HFFc6 (cell line): ENCODE data around the gene PLA2G3. TPM values are rescaled to one million over a fixed set of nuclear protein-coding genes. Genes with fewer than 3 reads are reported as not detected.
A peak's percentile ranks its signal among the peaks of the same experiment; 100 is the strongest.

Experiments
- DNase-seq: peaks from one replicate; pipeline ENCODE4 v3.0.0-alpha.2; 2018
- H3K27ac Mint-ChIP-seq: 2 replicates; pipeline ENCODE4 v1.8.0; 2020; ENCODE audit warnings: mild to moderate bottlenecking, mixed read lengths
- H3K27me3 Mint-ChIP-seq: 2 replicates; pipeline ENCODE4 v1.8.0; 2021; ENCODE audit warnings: mild to moderate bottlenecking, moderate library complexity, mixed read lengths; ENCODE audit not compliant: insufficient read depth
- H3K36me3 Mint-ChIP-seq: 2 replicates; pipeline ENCODE4 v1.8.0; 2021; ENCODE audit warnings: low read depth, mixed read lengths
- H3K4me1 Mint-ChIP-seq: 2 replicates; pipeline ENCODE4 v1.8.0; 2020; ENCODE audit warnings: low read depth, mixed read lengths
- H3K4me3 Mint-ChIP-seq: 2 replicates; pipeline ENCODE4 v1.8.0; 2020; ENCODE audit warnings: mild to moderate bottlenecking, moderate library complexity, mixed read lengths
- H3K9me3 Mint-ChIP-seq: 2 replicates; pipeline ENCODE4 v1.8.0; 2020; ENCODE audit warnings: mild to moderate bottlenecking, mixed read lengths
- CTCF ChIP-seq: fragments of 200-600 bp; sonication (generic); IDR thresholded peaks from 2 replicates; pipeline ENCODE4 v1.5.0; 2021; ENCODE audit warnings: antibody characterized with exemption, mild to moderate bottlenecking
- total RNA-seq, 6 experiments: library from RNA; stranded (reverse); fragmentation: NEBNext Ultra II Directional; extraction: Animal tissue kit (Norgen Biotek cat#: 25700); gene quantifications; 2 replicates in 1 of 6; 3 replicates in 5 of 6; pipeline ENCODE4 v1.2.3, GENCODE V29; 2021

PLA2G3 gene
- total RNA-seq, 6 experiments from 2014 or later, result 0.05 TPM; not detected in 5

DNA sequence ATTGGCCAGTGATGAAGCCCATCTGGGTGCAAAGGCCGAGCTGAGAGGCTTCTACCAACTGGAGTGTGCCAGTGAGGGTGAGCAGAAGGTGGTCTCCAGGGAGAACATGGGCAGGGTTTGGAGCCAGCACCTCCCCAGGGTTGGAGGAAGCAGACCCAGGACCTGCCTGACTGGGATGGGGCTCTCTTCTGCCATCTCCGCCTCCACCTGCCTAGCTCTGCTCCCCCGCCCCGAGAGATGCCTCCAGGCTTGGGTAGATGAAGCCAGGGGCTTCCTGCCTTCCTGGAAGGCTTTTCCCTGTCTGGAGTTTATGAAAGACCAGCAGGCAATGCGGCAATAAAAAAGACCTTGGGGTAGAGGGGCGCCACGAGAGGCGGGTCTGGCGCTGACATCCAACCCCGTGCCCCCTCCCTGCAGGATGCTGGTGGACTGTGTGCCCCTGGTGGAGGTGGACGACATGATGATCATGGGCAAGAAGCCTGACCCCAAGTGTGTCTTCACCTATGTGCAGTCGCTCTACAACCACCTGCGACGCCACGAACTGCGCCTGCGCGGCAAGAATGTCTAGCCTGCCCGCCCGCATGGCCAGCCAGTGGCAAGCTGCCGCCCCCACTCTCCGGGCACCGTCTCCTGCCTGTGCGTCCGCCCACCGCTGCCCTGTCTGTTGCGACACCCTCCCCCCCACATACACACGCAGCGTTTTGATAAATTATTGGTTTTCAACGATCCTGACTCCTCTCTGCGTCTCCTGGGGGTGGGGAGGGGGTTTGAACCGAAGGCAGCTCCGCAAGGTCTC is 36.2 kb downstream of the PLA2G3 start:
- H3K27me3 Mint-ChIP-seq, result peaks cover 38% of the 10 kb centered on the region
- H3K27ac Mint-ChIP-seq, result peak overlapping the region; percentile 95
- no peaks in the 10 kb centered on the region for H3K9me3 Mint-ChIP-seq
- no peak for TF ChIP-seq CTCF
- no peak overlapping the region for H3K4me3 Mint-ChIP-seq
- peaks cover 58% of the 10 kb centered on the region for H3K4me1 Mint-ChIP-seq
- no peak for DNase-seq
- peaks cover 15% of the 10 kb centered on the region for H3K36me3 Mint-ChIP-seq

GRCh38 chr22:31103111-31103510 is 37.2 kb downstream of the PLA2G3 start:
- no peak for TF ChIP-seq CTCF
- Mint-ChIP-seq H3K4me1 (peaks cover 58% of the 10 kb centered on the region), H3K27ac (peak overlapping the region; percentile 95), H3K27me3 (peaks cover 38% of the 10 kb centered on the region), H3K4me3 (peak overlapping the region; percentile 26), H3K9me3 (no peaks in the 10 kb centered on the region), H3K36me3 (peaks cover 15% of the 10 kb centered on the region)
- no peak for DNase-seq

GRCh38 chr22:31102441-31103081 is 37.7 kb downstream of the PLA2G3 start:
- no peaks in the 10 kb centered on the region for H3K9me3 Mint-ChIP-seq

DNA sequence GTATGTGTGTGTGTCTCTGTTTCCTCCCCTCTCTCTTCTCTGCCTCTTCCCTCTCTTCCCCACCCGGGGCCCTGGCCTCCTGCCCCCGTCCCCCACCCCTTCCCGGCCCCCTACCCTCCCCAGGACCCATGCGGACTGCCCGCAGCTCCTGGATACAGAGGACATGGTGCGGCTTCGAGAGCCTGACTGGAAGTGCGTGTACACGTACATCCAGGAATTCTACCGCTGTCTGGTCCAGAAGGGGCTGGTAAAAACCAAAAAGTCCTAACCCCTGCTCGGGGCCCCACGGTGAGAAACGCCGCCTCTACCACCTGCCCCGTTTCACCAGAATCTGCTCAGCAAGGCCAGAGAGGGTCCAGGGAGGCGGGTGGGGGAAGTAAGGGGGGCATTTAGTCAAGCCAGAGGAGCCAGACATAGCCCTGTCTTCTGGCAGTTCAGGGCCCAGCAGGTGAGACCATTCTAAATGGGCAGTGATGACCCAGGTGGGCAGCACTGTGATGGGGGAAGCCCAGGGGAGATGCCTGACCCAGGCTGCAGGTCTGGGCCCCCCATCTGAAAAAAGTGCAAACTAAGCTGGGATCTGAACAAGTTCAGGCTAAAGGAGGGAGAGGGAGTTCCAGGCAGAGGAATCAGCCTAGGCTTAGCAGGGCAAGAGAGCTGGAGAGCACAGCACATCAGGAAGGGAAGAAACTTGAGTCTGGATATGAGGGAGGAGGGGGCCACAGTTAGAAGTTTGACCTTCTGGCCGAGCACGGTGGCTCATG is 39.4 kb downstream of the PLA2G3 start:
- no peak for DNase-seq
- Mint-ChIP-seq H3K36me3 (peaks cover 14% of the 10 kb centered on the region), H3K27me3 (peaks cover 22% of the 10 kb centered on the region), H3K9me3 (no peaks in the 10 kb centered on the region), H3K4me3 (peak overlapping the region; percentile 55; the same call in 1 of the 2 replicates), H3K4me1 (peaks cover 43% of the 10 kb centered on the region), H3K27ac (peak overlapping the region; percentile 95)
- no peak for TF ChIP-seq CTCF

More at GRCh38 chr22:31102441-31103081, 37.7 kb downstream of the PLA2G3 start:
- Mint-ChIP-seq H3K36me3 (peaks cover 15% of the 10 kb centered on the region), H3K27ac (peak overlapping the region; percentile 95), H3K27me3 (peaks cover 35% of the 10 kb centered on the region), H3K4me3 (peak overlapping the region; percentile 31), H3K4me1 (peaks cover 52% of the 10 kb centered on the region)
- TF ChIP-seq CTCF, result no peak
- peak; percentile 97 for DNase-seq

DNA sequence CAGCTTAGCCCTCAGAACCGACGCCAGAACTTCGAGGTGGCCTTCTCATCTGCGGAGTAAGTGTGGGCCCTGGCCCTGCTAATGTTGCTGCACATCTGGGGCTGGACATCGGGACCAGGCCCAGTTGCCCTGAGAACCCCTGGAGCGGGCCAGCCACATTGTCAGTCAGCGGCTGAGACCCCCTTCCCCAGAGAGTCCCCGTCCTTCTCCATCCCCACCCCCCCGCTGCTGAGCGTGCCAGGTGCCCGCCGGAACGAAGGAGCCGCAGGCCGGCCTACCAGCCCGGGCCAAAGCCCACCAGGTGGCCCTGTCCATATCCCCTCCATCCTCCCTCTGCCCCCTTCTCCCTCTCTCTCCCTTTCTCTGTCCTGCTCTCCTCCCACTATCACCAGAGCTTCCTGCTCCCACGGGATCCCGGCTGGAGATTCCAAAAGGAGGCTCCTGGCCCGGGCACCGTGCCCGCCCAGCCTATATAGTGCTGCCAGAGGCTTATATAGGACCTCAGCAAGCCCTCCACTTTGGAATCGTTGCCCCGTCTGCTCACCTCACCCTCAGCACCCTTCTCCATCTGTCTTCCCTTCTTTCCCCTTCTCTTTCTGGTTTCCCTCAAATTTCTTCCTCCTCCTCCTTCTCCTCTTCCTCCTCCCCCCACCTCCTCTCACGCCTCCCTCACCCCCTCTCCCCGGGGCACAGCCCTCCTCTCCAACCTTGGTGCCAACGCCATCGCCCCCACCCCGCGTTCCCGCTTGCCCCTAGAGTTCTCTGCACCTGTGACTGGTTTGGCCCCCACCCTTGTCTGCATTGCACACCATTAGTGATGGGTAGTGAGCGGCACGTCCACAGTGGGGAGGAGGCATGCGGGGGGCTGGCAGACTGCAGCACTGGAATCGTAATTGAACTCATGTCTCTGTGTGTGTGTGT is 40.2 kb downstream of the PLA2G3 start:
- H3K27me3 Mint-ChIP-seq, result peaks cover 22% of the 10 kb centered on the region
- H3K4me3 Mint-ChIP-seq, result no peak overlapping the region
- H3K27ac Mint-ChIP-seq, result peak overlapping the region; percentile 75
- peaks cover 19% of the 10 kb centered on the region for H3K36me3 Mint-ChIP-seq
- peaks cover 34% of the 10 kb centered on the region for H3K4me1 Mint-ChIP-seq
- no peak for TF ChIP-seq CTCF
- no peak for DNase-seq
- no peaks in the 10 kb centered on the region for H3K9me3 Mint-ChIP-seq
